Activated CD4-positive, alpha-beta T cell treated with anti-CD3 and anti-CD28 coated beads for 36 hours (primary cell): Measurements from ENCODE around the gene MAML3. TPM values are rescaled to one million over a fixed set of nuclear protein-coding genes. Genes with fewer than 3 reads are reported as not detected.

Experiments
- ATAC-seq: fragments of 200-7000 bp; cut with Tn5 transposase; one replicate; pipeline ENCODE4 v1.10.0; 2021; ENCODE audit warnings: mild to moderate bottlenecking, moderate library complexity
- CTCF ChIA-PET: fragments of 350-600 bp; sonication (Branson Sonifier 250); formaldehyde crosslinking; loops from one replicate; lab custom pipeline; 2021; ENCODE audit warnings: antibody characterized with exemption; lab: Charles Lee
- POLR2A ChIA-PET: fragments of 350-600 bp; sonication (Branson Sonifier 250); formaldehyde crosslinking; loops from one replicate; lab custom pipeline; 2021; ENCODE audit warnings: antibody characterized with exemption, inconsistent platforms; lab: Charles Lee
- DNase-seq: peaks from one replicate; pipeline ENCODE4 v3.0.0-alpha.2; 2020
- H3K27ac Mint-ChIP-seq: one replicate; pipeline ENCODE4 v1.8.0; 2021; ENCODE audit warnings: mixed read lengths
- H3K27me3 Mint-ChIP-seq: one replicate; pipeline ENCODE4 v1.8.0; 2021; ENCODE audit warnings: mixed read lengths
- H3K36me3 Mint-ChIP-seq: one replicate; pipeline ENCODE4 v1.8.0; 2021; ENCODE audit warnings: low read depth, mixed read lengths
- H3K4me1 Mint-ChIP-seq: one replicate; pipeline ENCODE4 v1.8.0; 2021; ENCODE audit warnings: mixed read lengths
- H3K4me3 Mint-ChIP-seq: one replicate; pipeline ENCODE4 v1.8.0; 2021; ENCODE audit warnings: mild to moderate bottlenecking, moderate library complexity, mixed read lengths
- H3K9me3 Mint-ChIP-seq: one replicate; pipeline ENCODE4 v1.8.0; 2021; ENCODE audit warnings: low read depth, mixed read lengths
- intact Hi-C, 2 experiments: fragments of 100-400 bp; cut with DNase I in 1 of 2; cut with micrococcal nuclease in 1 of 2; formaldehyde crosslinking; loops; one replicate each; pipeline versions ENCODE4 v1.14.2 to v1.15.1; 2022 to 2024; cut with DNase I, micrococcal nuclease
- total RNA-seq, 2 experiments: library from RNA; stranded (reverse); gene quantifications; one replicate each; pipeline ENCODE4 v1.2.3, GENCODE V29; 2021

Gene MAML3
- total RNA-seq, 2 experiments from 2014 or later, result 1.6 to 1.9 TPM

DNA sequence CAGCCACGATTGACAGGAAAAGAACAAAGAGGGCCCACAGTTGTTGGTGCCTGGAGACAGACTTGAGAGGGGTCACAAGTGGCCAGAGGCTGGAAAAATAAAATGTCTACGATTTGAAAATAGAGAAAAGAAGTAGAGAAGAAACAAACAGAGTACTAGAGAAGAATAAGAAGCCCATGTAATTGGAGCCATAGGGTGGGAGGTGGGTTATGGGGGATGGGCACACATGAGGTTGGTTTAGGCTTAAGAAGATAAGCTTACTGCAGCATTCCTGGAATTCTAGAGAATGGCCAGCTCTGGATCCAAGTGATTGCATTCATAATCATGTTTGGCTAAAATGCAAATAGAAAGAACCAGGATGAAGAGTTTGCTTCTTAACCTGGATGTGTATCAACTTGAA is 210.7 kb downstream of the MAML3 start:
- intact Hi-C loops, result no loop called here
- H3K4me1 Mint-ChIP-seq, result peaks cover 8% of the 10 kb centered on the region
- no peaks in the 10 kb centered on the region for H3K9me3 Mint-ChIP-seq
- DNase-seq, result no peak
- ChIA-PET POLR2A (interaction anchor here (0.6 to 0.7 kb wide), 2 partner anchors 14 to 27 kb away, joined by 3 read pairs; no protein-coding TSS in a partner anchor), CTCF (no interaction called here)
- no peak for ATAC-seq
- H3K4me3 Mint-ChIP-seq, result no peak overlapping the region
- no peaks in the 10 kb centered on the region for H3K27me3 Mint-ChIP-seq
- H3K27ac Mint-ChIP-seq, result no peak overlapping the region
- H3K36me3 Mint-ChIP-seq, result no peaks in the 10 kb centered on the region

DNA sequence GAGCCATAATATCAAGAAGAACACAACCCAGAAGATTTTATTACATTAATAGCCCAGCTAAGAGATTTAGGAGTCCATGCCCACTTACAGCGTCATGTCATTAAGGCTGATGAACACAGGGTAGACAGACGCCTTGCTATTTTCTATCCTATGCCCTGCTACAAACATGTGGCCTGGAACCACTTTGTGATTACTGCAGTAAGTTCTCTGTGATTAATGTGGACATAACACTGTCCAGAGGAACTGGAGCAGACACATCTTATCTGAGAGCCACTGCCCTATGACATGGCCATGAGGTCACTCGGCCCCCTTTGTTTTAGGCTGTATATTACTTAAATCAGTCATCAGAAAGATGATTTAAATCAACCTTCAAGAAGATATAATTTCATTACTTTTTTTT is 211.7 kb downstream of the MAML3 start:
- Mint-ChIP-seq H3K27me3 (no peaks in the 10 kb centered on the region), H3K36me3 (no peaks in the 10 kb centered on the region), H3K9me3 (no peaks in the 10 kb centered on the region), H3K4me1 (peaks cover 7% of the 10 kb centered on the region), H3K27ac (no peak overlapping the region), H3K4me3 (no peak overlapping the region)
- POLR2A ChIA-PET, result no interaction called here
- ATAC-seq (no peak), DNase-seq (no peak)
- CTCF ChIA-PET, result no interaction called here
- intact Hi-C loops, result no loop called here

DNA sequence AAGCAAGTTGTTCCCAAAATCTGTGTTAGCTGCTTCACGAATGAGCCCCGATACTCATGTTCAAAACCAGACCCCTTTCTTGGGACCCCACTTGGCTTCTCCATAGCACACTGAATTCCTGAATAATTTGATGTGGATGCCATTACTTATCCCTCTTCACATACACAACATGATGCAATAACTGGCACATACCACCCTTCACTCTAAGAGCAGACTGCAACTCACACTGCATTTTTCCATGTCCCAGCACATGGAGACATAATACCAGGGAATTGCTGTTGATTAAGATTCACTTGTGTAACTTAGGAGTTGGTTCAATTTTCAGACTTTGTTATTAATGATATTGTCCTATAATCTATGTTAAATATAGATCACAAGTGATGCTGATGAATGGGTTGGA is 213.4 kb downstream of the MAML3 start:
- Mint-ChIP-seq H3K36me3 (no peaks in the 10 kb centered on the region), H3K4me1 (no peaks in the 10 kb centered on the region), H3K9me3 (no peaks in the 10 kb centered on the region), H3K27me3 (no peaks in the 10 kb centered on the region), H3K4me3 (no peak overlapping the region), H3K27ac (no peak overlapping the region)
- no peak for DNase-seq
- ATAC-seq, result no peak
- ChIA-PET POLR2A (no interaction called here), CTCF (no interaction called here)
- intact Hi-C loops, result no loop called here

DNA sequence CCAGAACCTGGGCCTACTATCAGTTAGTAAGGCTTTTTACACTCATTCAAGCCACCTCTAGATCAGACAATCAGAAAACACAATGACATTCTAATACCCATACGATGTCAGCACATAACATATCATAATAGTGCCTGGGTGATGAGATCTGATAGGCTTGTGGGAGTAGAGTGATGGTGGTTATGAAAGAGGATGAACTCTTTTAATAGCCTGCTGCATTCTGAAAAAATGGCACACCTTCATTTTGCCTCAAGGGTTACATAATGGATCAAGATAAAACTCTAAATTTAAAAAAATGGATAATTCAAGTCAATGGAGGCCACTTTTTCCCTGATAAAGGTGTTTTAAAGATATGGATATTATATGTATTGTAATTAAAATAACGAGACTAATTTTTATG is 215.6 kb downstream of the MAML3 start:
- CTCF ChIA-PET, result no interaction called here
- H3K4me1 Mint-ChIP-seq, result no peaks in the 10 kb centered on the region
- intact Hi-C loops, result no loop called here
- H3K27me3 Mint-ChIP-seq, result no peaks in the 10 kb centered on the region
- H3K36me3 Mint-ChIP-seq, result no peaks in the 10 kb centered on the region
- POLR2A ChIA-PET, result no interaction called here
- ATAC-seq (no peak), DNase-seq (no peak)
- no peak overlapping the region for H3K4me3 Mint-ChIP-seq
- H3K27ac Mint-ChIP-seq, result no peak overlapping the region
- no peaks in the 10 kb centered on the region for H3K9me3 Mint-ChIP-seq

DNA sequence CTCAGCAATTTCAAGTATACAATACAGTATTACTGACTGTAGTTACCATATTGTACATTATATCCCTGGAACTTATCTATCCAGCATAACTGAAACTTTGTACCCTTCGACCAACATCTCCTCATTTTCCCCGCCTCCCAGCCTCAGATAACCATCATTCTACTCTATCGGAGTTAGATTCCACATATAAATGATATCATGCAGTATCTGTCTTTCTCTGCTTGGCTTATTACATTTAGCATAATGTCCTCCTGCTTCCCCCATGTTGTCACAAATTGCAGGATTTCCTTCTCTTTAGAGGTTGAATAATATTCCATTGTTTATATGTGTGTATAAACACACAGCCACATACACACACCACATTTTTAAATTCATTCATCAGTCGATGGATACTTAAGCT is 218.1 kb downstream of the MAML3 start:
- ChIA-PET POLR2A (interaction anchor here (0.7 kb wide), 1 partner anchor 11 kb away, joined by 3 read pairs; no protein-coding TSS in a partner anchor), CTCF (no interaction called here)
- DNase-seq (no peak), ATAC-seq (no peak)
- no peaks in the 10 kb centered on the region for H3K4me1 Mint-ChIP-seq
- H3K27me3 Mint-ChIP-seq, result no peaks in the 10 kb centered on the region
- intact Hi-C loops, result no loop called here
- H3K9me3 Mint-ChIP-seq, result no peaks in the 10 kb centered on the region
- no peak overlapping the region for H3K4me3 Mint-ChIP-seq
- no peaks in the 10 kb centered on the region for H3K36me3 Mint-ChIP-seq
- H3K27ac Mint-ChIP-seq, result no peak overlapping the region

DNA sequence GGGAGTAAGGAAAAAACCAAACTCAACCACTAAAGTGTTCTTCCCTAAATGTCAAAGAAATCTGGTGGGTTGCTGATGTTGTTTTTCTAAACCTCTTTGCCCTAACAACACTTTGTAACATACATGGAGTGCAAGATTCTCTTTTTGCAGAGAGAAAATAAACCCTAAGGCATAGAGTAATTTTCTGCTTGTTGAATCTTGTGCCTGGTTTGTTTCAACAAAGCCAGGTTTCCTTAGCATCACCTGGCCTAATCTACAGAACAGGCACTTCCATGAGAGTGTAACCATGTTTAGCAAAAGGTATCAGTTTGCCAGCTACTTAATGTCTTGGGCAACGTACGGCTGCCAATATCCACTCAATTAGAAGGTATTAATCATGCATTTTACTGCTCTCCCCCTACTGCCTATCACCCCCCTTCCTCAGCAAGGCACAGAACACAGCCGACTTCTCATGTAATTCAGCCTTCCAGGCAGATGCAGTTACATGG is 219.2 kb downstream of the MAML3 start:
- ATAC-seq, result no peak

DNA sequence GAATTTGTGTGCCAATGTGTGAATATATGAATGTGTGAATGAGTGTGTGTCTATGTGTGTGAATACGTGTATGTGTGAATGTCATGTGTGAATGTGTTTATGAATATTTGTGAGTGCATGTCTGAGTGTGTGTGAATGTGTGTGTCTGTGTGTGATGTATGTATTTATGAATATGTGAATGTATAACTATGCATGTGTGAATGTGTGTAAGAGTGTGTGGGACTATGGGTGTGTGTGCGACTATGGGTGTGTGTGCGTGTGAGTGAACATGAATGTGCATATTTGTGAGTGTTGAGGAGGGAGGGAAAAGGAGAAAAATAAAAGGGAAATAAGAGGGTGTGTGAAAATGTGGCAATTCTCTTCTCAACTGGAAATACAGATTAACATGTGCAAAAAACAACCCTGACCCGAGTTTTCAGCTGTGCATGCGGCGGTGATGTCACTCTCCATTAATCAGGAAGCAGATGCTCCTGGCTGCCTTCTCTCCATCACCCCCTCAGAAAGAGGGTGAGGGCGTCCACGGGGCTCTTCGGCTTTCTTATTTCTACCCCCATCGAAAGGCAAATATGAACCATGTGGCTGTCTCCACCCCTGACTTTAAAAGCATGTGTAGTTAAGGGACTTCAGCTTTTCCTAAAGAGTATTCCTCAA is 219.8 kb downstream of the MAML3 start:
- no peaks in the 10 kb centered on the region for H3K36me3 Mint-ChIP-seq
- POLR2A ChIA-PET, result no interaction called here
- no peak for DNase-seq
- no peaks in the 10 kb centered on the region for H3K27me3 Mint-ChIP-seq
- intact Hi-C loops, result no loop called here
- no peaks in the 10 kb centered on the region for H3K9me3 Mint-ChIP-seq
- ATAC-seq, result no peak
- CTCF ChIA-PET, result no interaction called here
- H3K27ac Mint-ChIP-seq, result no peak overlapping the region
- no peaks in the 10 kb centered on the region for H3K4me1 Mint-ChIP-seq
- H3K4me3 Mint-ChIP-seq, result no peak overlapping the region

More for the DNA sequence above, 219.2 kb downstream of the MAML3 start:
- H3K9me3 Mint-ChIP-seq, result no peaks in the 10 kb centered on the region
- intact Hi-C loops, result no loop called here
- H3K27me3 Mint-ChIP-seq, result no peaks in the 10 kb centered on the region
- ChIA-PET POLR2A (no interaction called here), CTCF (interaction anchor here (0.6 kb wide), 1 partner anchor 1511 kb away, joined by 3 read pairs; no protein-coding TSS in a partner anchor)
- H3K4me3 Mint-ChIP-seq, result no peak overlapping the region
- no peaks in the 10 kb centered on the region for H3K4me1 Mint-ChIP-seq
- no peaks in the 10 kb centered on the region for H3K36me3 Mint-ChIP-seq
- no peak for DNase-seq
- H3K27ac Mint-ChIP-seq, result no peak overlapping the region

DNA sequence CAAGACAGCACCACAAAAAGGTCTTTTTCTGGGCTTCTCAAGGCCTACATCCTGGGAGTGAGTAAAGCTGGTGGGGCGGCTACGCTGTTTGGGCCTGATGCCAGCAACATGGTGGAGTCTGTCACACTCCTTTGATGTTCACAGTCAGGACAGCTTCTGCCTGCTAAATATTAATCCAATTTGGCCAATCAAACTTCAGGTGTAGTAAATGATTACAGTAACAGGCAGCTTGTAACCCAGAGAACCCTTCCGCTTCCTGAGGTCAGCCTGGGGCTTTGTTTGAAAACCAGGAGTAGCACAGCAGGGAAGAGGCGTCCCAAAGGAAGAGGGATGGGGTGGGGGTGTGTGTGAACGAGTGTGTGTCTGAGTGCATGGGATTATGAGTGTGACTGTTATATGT is 220.4 kb downstream of the MAML3 start:
- DNase-seq (no peak), ATAC-seq (no peak)
- no peaks in the 10 kb centered on the region for H3K36me3 Mint-ChIP-seq
- no peak overlapping the region for H3K27ac Mint-ChIP-seq
- intact Hi-C loops, result no loop called here
- no peak overlapping the region for H3K4me3 Mint-ChIP-seq
- ChIA-PET CTCF (no interaction called here), POLR2A (no interaction called here)
- H3K27me3 Mint-ChIP-seq, result no peaks in the 10 kb centered on the region
- H3K9me3 Mint-ChIP-seq, result no peaks in the 10 kb centered on the region
- H3K4me1 Mint-ChIP-seq, result no peaks in the 10 kb centered on the region

DNA sequence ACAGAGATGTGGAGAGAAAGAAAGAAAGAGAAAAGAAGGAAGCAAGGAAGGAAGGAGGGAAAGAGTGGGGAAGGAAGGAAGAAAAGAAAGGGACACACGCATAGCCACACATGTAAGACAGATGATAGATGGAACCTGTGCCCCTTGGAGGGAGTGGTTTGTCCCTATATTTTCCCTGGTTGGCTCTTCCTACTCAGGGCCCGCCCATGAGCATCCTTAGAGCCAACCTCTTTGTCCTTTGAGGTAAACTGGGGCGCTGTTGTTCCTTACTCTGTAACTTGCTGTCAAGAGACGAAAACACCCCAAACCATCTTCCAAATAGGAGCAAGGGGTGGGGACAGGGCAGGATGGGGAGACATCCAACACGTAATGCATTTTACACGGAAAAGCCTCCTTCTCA is 220.9 kb downstream of the MAML3 start:
- ATAC-seq, result no peak
- Mint-ChIP-seq H3K27ac (no peak overlapping the region), H3K27me3 (no peaks in the 10 kb centered on the region), H3K36me3 (no peaks in the 10 kb centered on the region), H3K4me1 (no peaks in the 10 kb centered on the region), H3K4me3 (no peak overlapping the region), H3K9me3 (no peaks in the 10 kb centered on the region)
- no peak for DNase-seq
- ChIA-PET POLR2A (no interaction called here), CTCF (interaction anchor here (0.8 kb wide), 1 partner anchor 172 kb away, joined by 3 read pairs; no protein-coding TSS in a partner anchor)
- intact Hi-C loops, result no loop called here

DNA sequence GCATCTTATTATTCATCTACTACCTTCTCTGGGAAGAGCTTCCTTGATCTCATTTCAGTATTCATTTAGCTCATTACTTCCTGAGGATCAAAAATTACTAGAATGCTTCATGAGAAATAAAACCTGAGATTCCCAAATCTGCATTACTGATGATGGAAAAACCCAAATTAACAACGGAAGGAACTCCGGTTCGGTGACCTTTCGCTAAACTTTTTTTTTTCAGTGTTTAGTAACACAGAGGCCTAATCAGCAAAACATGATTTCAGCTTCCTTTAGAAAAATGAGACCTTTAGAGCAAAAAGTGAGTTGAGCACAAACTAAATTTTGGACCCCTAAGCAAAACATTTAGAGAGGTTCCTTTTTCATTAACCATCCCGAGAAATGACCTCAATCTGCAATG is 229.2 kb downstream of the MAML3 start:
- H3K36me3 Mint-ChIP-seq, result no peaks in the 10 kb centered on the region
- H3K27me3 Mint-ChIP-seq, result no peaks in the 10 kb centered on the region
- ATAC-seq (no peak), DNase-seq (no peak)
- H3K4me3 Mint-ChIP-seq, result no peak overlapping the region
- H3K9me3 Mint-ChIP-seq, result no peaks in the 10 kb centered on the region
- H3K4me1 Mint-ChIP-seq, result no peaks in the 10 kb centered on the region
- no peak overlapping the region for H3K27ac Mint-ChIP-seq
- intact Hi-C loops, result no loop called here
- ChIA-PET POLR2A (no interaction called here), CTCF (interaction anchor here (0.6 to 0.7 kb wide), 2 partner anchors 82 to 927 kb away, joined by 4 to 6 read pairs; no protein-coding TSS in a partner anchor)

DNA sequence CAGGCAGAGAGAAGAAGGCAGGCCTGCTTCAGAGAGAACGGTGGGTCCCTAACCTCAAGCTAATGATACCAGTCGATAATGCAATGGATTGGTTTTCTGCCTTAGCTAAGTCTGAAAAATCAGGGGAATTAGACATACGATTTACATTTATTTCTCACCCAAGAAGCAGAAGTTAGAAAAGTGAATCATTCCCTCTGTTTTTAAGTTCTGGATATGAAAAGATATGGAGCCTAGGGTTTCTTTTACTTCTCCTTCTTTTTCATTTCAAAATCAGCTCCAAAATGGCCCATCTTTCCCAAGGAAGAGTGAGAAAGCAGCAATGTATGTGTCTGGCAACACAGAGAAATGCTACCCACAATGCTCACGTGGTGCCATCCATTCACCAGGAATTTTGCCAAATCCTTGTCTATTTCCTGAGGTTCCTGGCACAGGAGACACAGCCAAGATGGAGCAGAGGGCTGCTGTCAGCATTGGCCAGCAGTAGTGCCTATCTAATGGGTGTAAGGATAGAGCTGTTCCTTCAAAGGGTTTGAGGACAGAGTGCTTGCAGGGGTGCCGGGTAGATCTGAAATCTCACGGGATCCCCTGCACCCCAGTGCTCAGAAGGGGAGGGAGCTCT is 231.5 kb downstream of the MAML3 start:
- H3K9me3 Mint-ChIP-seq, result no peaks in the 10 kb centered on the region
- intact Hi-C loops, result no loop called here
- ChIA-PET CTCF (interaction anchor here (1.2 kb wide), 1 partner anchor 25 kb away, joined by 5 read pairs; no protein-coding TSS in a partner anchor), POLR2A (no interaction called here)
- DNase-seq (no peak), ATAC-seq (no peak)
- H3K4me3 Mint-ChIP-seq, result no peak overlapping the region
- no peaks in the 10 kb centered on the region for H3K27me3 Mint-ChIP-seq
- no peaks in the 10 kb centered on the region for H3K4me1 Mint-ChIP-seq
- H3K36me3 Mint-ChIP-seq, result no peaks in the 10 kb centered on the region
- no peak overlapping the region for H3K27ac Mint-ChIP-seq
